Esophagus muscularis mucosa (tissue), 3 donors: ENCODE results near the gene THNSL1.

Experiments used
- POLR2AphosphoS5 ChIP-seq, 2 donors: sonication (generic); formaldehyde crosslinking; IDR thresholded peaks; one replicate each; pipeline ENCODE4 v1.6.1; 2017; ENCODE audit warnings: antibody characterized with exemption in 2 of 2
- TF ChIP-seq, protein P1 (sequence below), 3 experiments: fragments of 200-600 bp in 2 of 3; fragments of 450-650 bp in 1 of 3; sonication (generic) in 2 of 3; IDR thresholded peaks; one replicate each; pipeline ENCODE4 v1.5.1; 2017 to 2019; ENCODE audit warnings: antibody characterized with exemption in 3 of 3, mild to moderate bottlenecking in 2 of 3, moderate library complexity in 1 of 3

DNA sequence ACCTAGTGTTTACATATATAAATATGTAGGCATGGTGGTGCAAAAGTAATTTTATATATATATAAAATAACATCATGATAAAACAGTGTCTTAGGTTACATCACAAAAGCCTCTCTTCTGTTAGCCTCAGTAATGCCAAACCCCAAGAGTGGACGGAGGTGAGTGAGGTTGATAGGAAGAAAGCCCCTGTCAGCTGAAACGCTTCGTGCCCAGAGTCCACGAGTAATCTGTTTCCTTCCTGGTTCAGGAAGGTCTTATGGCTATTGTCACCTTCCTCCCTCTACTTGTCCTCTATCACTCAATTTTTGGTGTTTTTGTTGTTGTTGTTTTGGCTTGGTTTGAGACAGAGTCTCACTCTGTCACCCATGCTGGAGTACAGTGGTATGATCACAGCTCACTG is 41.5 kb downstream of the THNSL1 start:
- no peak for TF ChIP-seq POLR2AphosphoS5 (IDR thresholded peaks at IDR 0.05)
- TF ChIP-seq, protein P1, sequence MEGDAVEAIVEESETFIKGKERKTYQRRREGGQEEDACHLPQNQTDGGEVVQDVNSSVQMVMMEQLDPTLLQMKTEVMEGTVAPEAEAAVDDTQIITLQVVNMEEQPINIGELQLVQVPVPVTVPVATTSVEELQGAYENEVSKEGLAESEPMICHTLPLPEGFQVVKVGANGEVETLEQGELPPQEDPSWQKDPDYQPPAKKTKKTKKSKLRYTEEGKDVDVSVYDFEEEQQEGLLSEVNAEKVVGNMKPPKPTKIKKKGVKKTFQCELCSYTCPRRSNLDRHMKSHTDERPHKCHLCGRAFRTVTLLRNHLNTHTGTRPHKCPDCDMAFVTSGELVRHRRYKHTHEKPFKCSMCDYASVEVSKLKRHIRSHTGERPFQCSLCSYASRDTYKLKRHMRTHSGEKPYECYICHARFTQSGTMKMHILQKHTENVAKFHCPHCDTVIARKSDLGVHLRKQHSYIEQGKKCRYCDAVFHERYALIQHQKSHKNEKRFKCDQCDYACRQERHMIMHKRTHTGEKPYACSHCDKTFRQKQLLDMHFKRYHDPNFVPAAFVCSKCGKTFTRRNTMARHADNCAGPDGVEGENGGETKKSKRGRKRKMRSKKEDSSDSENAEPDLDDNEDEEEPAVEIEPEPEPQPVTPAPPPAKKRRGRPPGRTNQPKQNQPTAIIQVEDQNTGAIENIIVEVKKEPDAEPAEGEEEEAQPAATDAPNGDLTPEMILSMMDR (IDR thresholded peaks at IDR 0.05) = no peak
